Measurements from ENCODE around the gene IQSEC1.

Gene IQSEC1

DNA sequence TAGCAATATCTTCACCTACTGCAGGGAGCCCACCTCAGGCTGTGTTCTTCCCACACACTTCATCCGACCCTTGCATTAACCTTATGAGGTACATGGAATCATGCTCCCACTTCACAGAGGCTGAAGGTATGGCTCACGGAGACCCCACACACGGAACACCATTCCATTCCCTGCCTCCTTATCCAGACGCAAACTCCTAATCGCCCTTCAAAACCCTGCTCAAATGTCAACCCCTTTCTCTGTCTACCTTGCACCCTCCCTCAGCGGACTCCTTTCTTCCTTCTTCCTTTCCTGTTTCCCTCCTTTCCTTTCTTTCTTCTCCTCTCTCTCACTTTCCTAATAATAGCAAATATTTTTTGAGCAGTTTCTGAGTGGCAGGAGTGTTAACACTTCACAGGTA is 23.8 kb downstream of the IQSEC1 start:
- no peak for DNase-seq (ENCODE audit: low read depth)

DNA sequence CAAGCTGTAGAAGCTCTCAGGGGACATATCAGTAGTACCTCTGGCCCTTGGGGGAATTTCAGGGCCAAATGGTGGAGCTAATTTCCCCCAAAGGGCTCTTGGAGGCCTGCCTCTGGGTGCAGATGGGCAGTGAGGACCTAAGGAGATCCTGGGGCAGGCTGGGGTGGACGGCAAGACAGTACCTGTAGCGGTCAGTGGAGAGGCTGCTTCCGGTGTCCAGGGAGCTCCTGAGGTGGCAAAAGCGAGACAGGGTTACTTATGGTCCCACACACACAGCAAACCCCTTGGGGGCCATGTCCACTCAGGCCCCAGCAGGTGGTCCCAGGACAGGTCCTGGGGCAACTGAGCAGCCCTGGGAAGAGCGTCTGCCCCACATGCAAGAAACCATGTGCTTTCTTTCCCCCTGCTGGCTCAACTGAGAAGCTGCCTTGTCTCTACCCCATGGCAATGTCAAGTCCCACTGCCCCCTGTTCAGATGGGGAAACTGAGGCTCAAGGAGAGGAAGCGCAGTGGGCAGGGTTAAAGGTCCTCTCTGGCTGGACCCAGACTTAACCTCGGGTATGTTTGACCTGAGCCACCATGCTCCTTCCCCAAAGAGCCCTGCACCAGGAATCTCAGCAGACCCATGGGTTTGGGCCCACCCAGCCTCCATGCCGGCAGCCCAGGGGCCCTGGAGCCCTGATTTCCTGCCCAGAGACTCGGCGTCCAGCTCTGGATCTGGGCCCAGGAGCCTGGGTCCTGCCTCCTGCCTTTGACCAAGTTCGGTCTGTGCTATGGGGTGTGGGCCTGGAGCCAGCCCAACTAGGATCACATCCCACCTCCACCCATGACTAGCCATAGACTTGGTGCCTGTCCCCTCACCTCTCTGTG is 25.7 kb downstream of the IQSEC1 start:
- no peak for DNase-seq (ENCODE audit: low read depth)

DNA sequence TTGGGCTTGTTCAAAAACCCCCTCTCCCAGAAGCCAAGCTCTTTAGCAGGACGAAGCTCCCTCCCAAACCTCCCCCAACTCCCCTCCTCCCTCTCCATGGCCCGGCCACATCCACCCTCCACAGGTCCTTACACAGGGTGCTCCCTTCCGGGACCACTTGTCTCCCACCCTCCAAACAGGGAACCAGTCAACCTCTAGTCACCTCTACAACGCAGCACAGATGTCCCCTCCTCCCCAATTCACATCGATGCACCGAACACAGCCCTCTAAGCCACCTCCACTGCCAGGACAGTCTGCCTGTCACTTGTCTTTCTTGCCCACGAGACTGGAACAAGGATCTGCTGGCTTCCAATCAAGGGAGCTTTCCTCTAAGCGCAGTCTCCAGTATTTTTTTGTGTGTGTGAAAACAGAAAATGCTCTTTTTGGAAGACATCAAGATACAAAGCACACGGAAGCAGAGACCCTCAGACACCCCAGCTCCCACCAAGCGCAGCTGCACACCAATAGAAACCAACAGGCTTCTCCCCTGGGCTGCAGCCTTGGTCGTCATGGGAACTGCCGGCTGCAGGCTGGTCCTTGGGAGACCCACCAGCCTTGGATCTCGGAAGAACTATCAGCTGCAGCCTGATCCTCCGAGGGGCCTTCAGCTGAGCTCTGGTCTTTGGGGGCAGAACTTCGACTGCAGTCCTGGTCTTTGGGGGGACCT is 26.5 kb downstream of the IQSEC1 start:
- DNase-seq (ENCODE audit: low read depth): no peak

DNA sequence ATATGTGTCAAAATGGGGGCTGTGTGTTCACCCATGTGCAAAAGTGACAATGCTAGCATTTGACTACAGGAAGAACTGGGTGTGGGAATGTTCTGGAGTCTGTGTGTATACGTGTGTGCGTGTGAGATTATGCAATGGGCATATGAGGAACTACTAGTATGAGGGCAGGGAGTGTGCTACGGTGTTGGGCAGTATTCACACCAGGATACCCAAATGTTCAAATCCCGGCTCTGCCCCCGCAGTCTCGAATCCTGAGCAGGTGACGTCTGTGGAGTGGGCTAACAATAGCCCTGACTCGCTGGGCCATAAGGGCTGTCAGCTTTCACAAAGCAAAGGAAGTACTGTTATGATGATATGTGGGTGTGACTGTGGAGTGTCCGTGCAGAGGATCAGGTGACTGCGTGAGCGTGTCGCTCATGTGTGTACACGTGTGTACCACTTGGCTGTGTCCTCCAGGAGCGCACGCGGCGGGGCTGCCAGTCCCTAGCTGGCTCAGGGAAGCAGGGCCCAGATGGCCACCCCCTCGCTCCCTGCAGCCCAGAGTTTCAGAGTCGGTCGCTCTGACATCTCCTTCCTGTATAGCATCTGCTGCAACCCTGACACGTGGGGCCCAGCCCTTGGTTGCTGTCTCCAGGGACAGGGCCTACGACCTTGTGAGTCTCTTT is 27.2 kb downstream of the IQSEC1 start:
- no peak for DNase-seq (ENCODE audit: low read depth)

DNA sequence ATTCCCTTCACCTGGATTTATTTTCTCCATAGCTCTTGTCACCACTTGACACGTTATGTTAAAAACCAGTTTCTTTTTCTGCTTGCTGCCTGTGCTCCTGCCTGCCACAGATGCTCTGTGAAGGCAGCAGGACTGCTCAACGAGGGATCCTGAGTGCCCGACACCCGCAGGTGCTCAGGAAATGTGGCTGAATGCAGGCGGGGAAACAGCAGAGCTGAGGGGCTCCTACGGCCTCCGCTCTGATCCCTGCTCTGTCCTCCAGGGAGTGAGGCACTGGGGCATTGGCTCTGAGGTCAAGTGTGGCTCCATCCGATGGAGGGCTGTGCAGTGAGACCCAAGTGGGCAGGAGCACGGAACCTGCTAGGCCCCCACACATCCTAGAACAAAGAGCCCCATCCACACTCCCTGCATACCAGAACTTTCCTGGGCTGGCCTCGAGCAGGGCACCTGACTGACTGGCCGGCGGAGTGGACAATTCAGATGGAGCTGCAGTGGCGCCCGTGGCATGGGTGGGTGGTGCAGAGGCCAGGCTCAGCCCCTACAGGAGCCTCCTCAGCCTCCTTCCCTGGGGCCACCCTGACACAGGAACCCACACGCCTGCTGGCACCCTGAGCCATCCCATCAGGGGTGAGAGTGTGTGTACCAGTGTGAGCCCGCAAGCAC is 27.9 kb downstream of the IQSEC1 start:
- DNase-seq (ENCODE audit: low read depth): no peak

DNA sequence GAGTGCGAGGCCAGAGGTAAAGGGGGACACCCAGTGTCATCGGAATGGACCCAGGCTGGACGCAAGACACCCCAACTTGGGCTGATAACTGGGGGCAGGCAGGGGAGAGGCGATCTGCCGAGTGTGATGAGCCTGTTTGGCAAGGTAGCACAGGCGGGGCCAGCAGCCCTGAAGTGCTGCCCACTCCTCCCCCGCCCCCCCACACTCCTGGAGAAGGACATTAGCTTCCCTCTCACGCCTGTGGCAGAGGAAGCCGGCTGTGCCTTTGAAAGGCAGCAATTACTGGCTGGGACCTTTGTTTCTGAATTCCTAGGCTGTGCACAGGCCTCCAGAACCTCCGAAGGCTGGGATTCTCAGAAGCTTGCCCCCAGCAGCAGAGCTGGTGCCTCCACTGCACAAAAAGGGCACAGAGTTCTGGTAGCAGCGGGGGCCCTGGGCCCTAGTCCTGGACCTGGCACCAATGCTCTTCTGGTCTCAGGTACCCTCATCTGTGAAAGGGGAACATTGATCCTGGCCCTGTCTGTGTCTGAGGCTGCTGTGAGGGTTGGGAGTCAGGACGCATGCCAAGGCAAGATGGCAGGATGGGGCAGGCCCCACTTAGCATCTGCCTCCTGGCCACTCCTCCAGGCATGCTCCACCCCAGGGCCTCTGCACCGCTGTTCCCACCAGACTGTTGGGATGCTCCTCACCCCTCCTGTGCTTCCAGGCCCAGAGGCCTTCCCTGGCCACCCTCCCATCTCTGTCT is 28.6 kb downstream of the IQSEC1 start:
- no peak for DNase-seq (ENCODE audit: low read depth)

DNA sequence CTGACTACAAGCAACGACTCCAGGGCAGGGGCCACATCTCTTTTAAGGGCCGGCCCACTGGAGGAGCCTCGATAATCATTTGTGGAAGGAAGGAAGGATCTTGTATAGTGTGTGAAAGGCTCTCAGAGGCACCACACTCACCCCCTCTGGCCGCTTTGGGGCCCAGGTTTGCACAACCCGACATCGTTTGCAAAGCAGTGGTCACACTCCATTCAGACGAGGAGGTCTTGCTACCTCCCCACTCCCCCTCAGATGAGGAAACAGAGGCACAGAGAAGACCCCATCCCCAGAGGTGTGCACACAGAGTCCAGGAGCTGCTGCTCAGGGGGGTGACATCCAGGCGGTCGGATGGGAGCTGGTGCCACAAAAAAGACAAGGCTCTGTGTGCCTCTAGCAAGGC is 29.6 kb downstream of the IQSEC1 start:
- DNase-seq (ENCODE audit: low read depth): no peak

DNA sequence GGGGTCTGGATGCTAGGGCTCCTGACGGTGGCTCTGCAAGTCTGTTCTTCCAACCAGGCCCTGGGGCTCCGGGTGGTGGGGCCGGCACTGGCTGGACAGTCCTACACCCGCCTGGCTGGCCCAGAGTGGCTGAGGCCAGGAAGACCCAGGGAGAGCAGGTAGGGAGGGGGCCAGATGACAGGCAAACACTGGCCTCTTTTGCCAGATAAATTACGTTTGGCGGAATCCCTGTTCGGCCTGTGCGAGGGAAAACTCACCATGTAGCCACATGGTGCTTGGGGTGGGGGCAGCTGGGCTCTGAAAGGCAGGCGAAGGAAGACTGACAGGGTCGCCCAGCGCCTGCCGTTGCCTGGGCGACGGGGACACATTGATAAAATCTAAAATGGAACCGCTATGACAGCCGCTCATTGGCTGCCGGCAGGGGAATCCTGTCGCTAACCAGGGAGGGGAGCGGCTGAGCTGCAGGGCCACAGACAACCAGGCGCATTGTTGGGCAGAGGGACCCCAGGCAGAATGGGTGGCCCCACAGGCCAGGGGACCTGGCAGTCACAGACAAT is 30.4 kb downstream of the IQSEC1 start:
- no peak for DNase-seq (ENCODE audit: low read depth)

DNA sequence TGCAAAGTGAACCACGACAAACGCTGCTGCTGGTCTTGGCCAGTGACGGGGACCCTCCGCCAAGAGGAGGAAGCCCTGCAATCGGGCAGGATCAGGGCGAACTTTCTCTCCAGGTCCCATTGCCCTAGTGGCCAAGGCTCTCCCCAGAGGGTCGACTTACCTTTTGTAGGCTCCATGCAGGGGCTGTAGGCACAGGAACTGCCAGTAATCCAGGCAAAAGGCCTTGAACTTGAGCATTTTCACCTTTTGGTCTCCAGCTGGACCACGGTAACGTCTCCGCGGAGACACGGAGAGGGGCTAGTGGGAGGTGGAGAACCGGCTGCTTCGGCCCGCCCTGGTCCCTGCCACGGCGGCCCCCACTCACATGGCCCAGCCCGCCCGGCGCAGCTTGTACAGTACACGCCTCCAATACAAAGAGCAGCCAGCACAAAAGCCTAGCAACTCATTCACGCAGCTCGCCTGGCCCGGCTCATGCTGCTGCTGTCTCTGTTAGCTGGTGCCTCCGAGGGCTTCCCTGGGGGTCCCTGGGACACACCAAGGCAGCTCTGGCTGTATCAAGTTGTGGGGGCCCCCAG is 31.0 kb downstream of the IQSEC1 start:
- no peak for DNase-seq (ENCODE audit: low read depth)

DNA sequence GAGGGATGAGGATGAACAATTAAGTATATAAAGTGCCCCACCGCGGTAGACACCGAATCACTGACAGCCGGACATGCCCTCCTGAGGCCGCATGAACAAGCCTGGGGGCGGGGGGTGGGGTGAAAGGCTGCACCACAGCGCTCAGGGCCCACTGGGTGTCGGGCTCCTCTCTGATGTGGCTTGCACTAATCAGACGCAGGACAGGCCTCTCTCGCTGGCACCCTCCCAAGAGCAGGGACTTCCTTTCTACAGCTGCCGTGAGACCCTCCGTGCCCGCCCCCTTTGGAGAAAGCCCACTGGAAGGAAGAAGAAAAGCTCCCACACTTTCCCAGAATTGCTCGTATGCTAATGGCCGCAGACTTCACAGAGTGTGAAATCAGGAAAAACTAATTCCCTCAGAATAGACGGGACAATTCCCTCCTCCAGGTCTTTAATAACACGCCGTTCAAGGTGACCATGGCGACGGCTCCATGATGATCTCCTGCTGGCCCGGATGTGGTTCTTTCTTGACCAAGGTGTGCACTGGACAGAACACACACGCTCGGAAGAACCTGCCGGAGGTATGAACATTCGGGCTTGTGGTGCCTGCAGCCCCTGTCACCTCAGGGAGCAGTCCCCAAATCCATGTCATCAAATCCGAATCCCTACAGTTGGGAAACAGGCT is 32.0 kb downstream of the IQSEC1 start:
- no peak for DNase-seq (ENCODE audit: low read depth)

DNA sequence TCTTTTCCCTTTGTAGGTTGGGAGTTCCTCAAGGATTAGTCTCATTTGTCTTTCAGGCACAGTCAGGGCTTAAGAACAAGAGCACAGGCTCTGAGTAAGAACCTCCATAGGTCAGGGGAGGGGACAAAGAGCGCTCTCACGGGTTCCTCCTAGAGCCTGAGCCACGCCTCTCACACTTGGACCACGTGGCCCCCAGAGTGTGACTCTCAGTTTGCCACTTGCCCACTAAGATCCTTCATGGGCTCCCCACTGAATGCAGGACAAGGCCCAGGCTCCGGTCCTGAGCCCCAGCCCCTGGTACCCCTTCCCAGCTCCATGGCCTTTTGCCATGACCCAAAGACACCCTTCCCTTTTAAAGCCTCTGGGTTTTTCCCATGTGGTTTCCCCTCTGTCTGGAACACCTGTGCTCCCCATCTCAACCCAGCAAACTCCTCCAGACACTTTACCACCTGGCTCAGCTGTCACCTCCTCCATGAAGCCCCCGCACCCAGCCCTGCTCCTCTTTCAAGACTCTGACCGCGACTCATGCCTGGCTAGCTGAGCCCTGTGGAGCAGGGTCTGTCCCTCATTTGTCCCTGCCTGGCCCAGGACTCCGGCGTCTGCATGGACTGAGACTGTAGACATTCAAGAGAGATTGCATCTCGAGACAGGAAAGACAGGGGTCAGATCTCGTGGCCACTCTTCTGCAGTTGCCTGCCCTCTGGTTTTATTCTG is 32.7 kb downstream of the IQSEC1 start:
- no peak for DNase-seq (ENCODE audit: low read depth)

DNA sequence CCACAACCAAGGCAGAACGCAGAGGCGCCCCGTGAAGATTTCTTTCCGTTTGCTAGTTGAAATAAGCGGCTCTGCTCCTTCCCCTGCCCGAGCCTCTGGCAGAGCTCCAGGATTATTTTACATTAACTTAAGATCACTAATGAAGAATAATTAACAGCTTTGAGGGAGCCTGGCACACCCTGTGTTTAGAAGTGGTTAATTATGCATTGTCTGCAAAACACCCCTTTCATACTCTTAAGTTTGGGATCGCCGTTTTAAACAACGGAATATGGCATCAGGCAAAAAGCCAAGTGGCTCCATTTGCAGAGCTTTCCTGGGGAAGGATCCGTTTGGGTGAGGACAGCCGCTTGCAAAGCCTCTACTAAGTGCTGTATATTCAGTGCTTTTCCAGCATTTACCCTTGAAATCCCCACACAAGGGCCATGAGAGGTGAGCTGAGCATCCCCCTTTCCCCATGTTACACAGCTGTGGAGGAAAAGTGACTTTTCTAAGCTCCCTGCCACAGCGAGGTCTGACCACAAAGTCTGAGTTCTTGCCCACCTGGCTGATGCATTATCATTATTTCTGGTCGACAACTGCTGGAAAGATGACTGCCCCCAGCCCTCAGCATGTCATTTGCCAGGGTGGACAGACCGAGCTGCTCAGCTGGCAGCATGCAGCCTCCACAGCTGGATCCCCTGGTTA is 33.9 kb downstream of the IQSEC1 start:
- no peak for DNase-seq (ENCODE audit: low read depth)

DNA sequence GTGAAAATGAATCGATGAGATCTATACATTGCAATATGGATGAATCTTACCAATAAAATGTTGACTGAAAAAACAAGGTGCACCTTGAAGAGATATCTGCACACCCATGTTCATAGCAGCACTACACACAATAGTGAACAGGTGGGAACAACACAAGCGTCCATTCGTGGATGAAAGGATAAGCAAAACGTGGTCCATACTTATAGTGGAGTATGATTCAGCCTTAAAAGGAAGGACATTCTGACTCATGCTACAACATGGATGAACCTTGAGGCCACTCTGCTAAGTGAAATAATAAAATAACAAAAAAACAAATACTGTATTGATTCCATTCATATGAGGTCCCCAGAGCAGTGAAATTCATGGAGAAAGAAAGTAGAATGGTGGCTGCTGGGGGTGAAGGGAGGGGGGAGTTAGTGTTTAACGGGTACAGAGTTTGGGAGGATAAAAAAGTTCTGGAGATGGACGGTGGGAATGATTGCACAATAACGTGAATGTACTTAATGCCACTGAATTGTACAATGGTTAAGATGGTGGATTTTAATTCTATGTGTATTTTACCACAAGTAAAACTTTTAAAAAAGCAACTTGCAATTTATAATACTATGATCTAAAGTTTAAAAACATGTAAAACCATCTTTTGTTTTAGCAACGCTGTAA is 35.6 kb downstream of the IQSEC1 start:
- DNase-seq (ENCODE audit: low read depth): no peak

DNA sequence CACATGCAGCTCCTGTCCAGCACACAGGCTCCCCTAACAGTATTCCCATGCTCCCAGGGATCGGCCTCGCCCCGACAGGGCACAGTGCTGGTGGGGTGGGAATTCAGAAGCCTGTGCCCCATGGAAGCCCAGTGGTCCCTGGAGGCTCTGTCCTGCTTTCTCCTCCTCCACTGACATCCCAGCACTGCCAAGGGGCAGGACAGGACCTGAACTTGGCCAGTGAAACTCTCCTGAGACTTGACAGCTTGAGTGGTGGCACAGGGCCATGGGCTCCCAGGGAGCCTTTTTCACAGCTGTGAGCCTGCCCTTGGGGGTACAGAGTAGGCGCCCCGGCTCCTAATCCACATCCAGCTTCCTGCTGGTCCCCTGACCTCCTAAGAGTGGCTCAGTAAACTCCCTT is 38.4 kb downstream of the IQSEC1 start:
- no peak for DNase-seq (ENCODE audit: low read depth)

DNA sequence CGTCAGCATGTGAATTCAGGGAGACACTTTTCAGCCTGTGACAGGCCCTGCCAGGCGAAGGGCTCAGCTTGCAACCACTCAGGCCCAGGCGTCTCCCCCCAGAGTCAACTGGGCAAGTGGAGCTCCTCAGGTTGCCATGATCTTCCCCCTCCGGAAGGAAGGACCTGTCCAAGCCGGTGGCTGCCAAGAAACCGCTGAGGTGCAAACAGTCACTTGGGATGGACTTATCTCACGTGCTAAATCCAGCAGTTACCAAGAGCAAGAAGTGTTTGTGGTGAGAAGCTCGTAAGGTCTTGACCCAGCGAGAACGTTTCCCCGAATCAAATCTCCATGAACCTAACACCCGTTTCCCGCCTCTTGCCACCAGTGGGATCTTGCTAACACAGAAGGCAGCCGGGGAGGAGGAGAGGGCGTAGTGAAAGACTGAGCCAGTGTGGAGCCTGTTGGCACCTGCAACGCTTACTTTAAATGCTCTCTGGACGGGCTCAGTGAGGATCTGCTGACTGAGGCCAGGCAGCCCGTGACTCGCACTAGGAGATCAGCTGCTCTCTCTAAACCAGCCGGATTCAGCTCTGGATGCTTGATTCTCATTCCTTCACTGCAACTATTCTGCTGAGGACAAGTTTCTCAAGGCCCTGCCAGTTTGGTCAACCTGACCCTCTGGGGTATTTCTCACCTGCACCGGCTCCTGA is 39.0 kb downstream of the IQSEC1 start:
- no peak for DNase-seq (ENCODE audit: low read depth)

DNA sequence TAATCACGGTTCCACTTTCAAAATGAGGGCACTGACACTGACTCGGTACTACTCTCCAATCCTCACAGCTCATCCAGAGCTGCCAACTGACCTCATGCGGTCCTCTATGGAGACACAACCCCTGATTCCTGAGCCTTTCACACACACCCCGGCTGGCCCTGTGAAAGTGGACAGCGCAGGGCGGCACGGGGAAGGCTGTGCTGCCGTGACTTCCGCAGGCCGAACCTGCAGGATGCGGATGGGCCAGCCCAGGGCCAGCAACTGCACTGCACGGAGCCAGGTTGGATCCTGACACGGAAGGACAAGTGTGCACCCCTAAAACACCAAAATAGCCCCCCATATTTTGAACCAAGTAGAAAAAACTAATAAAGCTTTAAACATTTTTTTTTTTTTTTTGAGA is 41.0 kb downstream of the IQSEC1 start:
- DNase-seq (ENCODE audit: low read depth): no peak

DNA sequence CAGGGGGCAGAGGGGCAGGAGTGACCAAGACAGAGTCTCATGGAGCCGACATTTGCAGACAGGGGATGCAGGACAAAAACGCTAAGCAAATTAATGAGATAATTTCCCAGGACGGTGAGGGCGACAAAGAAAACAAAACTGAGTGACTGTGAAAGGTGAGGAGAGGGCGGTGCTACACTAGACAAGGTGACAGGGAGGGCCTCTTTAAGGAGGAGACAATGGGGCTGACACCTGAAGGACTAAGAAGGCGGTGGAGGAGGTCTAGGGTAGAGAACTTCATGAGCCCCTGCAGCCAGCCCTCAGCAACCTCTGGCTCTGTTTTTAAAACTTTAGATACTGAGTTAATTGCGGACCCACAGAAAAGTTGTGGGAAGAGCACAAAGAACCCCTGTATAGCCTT is 41.6 kb downstream of the IQSEC1 start:
- no peak for DNase-seq (ENCODE audit: low read depth)

DNA sequence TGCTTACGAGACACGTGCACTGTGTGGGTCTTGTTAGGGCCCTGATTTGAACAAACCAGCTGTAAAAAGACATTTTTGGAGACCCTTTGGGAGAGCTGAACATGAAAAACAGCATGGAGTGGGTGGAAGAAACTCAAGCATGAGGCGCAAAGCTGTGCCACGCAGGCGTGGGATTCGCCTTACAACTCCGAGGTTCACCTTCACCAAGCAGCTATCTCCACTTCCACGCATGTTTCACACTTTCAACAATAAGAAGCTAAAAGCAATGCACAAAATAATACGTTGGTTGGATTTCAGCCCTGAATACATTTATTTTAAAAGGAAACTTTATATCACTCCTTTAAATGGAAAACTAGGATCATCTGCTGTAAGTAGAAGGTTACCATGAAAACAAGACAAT is 42.5 kb downstream of the IQSEC1 start:
- no peak for DNase-seq (ENCODE audit: low read depth)

Data from activated T-cell treated with anti-CD3 and anti-CD28 coated beads for 1 hour (primary cell).